HG02885 (cell line): ENCODE measurements around the gene SUSD2.

ENCODE experiments used
- ATAC-seq: cut with Tn5 transposase; IDR thresholded peaks from one replicate; pipeline ENCODE4 v1.9.1; 2021; ENCODE audit warnings: mild to moderate bottlenecking; ENCODE audit not compliant: unreplicated experiment, poor library complexity

Gene SUSD2

DNA sequence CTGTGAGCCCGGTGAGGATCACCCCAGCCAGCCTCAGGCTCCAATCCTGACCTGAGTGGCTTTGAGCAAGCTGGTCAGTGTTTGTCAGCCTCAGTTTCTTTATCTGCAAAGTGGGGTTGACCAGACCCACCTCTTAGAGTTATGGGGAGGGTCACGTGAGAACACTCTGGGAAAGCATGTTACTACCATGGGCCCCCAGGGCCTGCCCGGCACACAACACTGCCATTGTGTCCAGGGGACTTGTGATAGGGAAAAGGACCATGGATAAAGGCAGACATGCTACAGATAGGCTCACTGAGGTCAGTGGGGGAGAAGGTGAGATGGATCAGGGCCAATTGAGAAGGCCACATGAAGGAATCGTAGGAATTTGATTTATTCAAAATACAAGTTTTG, 32.1 kb upstream of the SUSD2 start:
- ATAC-seq = no peak

DNA sequence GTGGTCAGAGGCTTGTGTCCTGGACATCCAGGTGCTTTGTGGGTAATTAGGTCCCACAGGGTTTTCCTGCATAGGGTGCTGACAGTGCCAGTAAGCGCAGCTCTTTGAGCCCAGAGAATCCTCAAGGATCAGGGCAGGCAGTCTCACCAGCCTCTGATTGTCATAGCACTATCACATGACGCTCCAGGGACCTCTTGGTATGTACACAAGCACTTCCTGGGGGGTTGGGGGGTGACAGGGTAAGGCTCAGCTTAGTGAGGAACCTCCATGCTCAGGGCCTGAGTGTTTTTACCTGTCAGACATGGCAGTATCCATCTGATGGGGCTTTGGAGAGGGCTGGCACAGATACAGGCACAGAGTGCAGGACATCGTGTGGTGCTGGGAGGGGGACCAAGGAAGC, 27.9 kb upstream of the SUSD2 start:
- no peak for ATAC-seq

DNA sequence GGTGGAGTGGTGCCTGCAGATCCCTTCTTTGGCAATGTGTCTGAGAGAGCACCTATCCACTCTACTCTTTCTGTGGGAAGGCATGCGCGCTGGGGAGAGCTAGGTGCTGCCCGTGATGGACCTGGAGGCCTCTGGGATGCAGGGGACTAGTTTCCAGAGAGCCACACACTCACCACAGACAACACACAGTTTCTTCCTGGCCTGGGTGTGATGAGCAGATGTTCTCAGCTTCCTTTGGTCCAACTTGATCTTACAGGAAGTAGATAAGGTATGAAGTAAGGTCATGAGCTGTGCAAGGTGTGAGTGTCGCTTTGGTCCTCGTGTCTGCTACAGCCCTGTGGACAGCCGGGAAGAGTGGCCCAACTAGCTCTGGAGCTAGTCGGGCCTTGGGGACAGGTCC, 27.3 kb upstream of the SUSD2 start:
- ATAC-seq = no peak

- ATAC-seq = no peak
Observed at GRCh38 chr22:24154826-24155225, 26.5 kb upstream of the SUSD2 start.

DNA sequence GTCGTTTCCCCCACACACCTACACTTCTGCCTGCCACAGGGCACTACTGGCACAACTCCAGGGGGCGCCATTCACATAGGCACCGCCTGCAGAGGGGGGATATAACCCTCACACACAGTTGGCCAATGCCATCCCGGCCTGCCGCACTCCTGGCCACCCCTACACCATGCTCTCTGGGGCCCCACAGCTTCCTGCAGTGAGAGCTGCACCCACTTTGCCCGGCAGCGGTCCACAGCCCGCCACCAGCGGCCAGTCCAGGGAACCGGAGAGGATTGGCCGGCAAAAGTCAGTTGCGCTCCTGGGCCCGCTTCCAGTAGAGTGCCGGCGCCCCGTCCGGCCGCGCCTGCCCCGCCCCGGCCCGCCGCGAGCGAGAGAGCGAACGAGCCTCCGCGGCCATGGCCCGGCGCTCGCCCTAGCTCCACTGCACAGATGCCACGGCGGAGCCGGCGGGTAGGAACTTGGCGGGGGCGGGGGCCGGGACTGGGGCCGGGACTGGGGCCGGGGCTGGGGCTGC, 25.6 kb upstream of the SUSD2 start:
- peak; percentile 46 for ATAC-seq

- ATAC-seq = peak; percentile 34
Observed at GRCh38 chr22:24156141-24156912, 25.0 kb upstream of the SUSD2 start.

DNA sequence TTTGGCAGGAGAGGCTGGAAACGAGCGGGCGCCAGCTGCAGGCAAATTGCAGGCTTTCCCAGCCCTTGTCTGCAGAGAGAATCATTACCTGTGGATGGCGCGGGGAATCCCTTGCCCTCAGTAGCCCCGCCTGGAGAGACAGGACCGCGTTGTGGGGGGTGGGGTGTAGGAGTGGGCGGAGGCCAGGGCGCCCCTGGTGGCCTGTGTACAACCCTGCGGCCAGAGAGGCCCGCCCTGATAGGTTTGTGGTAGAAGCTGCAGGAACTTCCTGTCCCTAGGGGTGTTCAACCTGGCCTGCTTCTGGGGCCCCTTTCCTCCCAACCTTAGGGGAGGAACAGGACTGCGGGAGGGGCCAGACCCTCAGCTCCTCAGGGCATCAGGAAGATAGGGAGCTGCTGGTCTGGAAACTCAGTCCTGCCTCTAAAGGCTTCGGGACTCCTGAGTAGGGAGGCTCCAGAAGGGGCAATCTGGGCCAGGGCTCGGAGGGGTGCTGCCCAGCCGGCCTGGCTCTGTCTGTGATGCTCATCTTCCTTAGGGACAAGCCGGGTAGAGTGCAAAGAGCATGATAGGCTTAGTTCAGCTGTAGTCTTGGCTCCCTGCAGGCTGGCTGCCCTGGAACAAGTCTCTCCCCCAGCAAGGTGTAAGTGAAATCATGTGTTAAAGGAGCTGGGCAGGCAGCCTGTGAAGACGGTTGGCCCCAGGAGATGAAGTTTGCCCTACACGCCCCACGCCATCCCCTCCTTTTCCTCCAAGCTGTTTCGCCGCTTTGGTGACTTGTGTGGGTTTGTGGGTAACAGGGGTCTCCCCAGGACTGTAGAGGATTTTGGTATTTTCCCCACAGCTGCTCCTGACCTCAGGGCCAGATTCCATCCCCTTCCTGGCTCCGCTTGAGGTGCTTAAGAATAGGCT, 24.1 kb upstream of the SUSD2 start:
- ATAC-seq = peak; percentile 83

DNA sequence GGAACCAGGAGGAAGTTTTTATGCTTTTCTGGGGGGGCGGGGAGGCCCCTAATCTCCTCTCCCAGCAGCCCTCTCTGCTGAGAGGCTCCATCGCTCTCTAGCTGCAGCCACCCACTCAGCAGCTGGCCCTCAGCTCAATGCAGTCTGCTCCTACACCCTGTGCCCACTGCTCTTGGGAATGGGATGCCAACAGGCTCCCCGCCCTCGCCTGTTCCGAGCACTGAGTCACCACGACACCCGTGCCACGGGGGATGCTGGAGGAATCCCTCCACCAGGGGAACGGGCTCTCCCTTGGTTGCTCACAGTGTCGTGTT, 23.5 kb upstream of the SUSD2 start:
- ATAC-seq = no peak

GRCh38 chr22:24159650-24160049, 21.6 kb upstream of the SUSD2 start:
- ATAC-seq = no peak

GRCh38 chr22:24160546-24160945, 20.7 kb upstream of the SUSD2 start:
- ATAC-seq = no peak

GRCh38 chr22:24161485-24161884, 19.8 kb upstream of the SUSD2 start:
- ATAC-seq = no peak

DNA sequence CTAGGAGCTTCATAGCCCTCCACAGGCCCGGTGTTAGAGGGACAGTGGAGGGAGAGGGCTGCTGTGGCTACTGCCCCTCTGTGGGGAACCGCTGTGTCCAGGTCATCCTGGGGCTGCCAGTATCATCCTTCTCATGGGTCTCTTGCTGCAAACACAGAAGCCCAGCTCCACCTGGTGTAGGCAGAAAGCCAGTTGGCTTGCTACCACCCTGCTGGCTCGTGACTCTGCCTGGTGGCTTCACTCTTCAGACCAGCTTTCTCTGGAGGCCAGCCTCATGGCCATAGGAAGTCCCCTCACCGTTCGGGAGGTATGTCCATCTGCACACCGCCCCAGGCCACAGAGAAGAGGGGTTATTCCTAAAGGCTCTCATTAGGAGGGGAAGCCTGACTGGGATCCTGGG, 19.4 kb upstream of the SUSD2 start:
- ATAC-seq = no peak

DNA sequence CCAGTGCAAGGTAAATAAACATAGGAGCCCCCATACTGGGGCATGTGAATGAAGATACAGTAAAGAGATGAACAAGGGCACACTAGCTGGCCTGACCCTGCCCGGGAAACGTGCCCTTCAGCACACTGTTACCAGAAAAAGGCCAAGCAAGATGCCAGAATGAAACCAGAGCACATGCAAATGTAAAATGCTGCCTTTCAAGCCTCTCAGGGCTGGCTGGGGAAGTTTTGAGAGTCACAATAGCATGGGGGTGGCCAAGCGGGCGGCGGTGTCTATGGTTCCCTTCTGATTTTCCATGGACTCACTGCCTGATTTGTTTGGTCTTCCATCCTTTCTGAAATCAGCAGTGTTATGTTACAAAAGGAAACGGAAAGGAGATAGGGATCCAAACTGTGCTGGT, 18.9 kb upstream of the SUSD2 start:
- ATAC-seq = no peak

GRCh38 chr22:24164243-24164642, 17.0 kb upstream of the SUSD2 start:
- ATAC-seq = no peak

- ATAC-seq = no peak
Observed at GRCh38 chr22:24164940-24165339, 16.3 kb upstream of the SUSD2 start.

- no peak for ATAC-seq
Observed at GRCh38 chr22:24165673-24166072, 15.6 kb upstream of the SUSD2 start.

- no peak for ATAC-seq
Observed at GRCh38 chr22:24166811-24167210, 14.5 kb upstream of the SUSD2 start.

DNA sequence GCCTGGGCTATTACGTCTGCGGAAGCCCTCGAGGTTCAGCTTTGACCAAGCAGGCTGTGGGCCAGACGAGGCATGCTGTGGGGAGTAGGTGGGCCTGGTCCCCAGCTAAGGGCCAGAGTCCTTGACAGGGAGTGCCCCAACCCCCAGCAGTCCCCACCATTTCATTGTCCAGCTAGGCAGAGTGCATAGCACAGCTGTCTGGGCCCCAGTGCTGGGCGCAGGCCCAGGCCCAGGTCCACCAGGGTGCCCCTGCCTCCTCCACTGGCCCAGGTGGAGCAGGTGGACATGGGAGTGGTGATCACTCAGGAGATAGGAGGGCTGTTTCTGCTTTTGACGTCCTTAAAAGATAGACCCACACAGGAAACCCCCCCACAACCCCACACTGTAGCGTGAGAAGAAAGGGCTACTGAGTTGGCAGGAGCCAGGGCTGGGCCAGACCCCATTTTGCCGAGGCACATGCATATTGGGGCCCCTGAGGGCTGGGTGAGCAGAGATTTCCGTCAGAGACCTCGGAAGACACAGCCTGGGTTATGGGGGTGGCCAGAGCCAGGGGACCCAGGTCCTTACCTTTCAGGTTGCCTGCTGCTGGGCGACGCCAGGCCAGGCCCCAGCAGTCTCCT, 11.7 kb upstream of the SUSD2 start:
- no peak for ATAC-seq

- no peak for ATAC-seq
Observed at GRCh38 chr22:24170188-24170587, 11.1 kb upstream of the SUSD2 start.

GRCh38 chr22:24170632-24171031, 10.7 kb upstream of the SUSD2 start:
- no peak for ATAC-seq

DNA sequence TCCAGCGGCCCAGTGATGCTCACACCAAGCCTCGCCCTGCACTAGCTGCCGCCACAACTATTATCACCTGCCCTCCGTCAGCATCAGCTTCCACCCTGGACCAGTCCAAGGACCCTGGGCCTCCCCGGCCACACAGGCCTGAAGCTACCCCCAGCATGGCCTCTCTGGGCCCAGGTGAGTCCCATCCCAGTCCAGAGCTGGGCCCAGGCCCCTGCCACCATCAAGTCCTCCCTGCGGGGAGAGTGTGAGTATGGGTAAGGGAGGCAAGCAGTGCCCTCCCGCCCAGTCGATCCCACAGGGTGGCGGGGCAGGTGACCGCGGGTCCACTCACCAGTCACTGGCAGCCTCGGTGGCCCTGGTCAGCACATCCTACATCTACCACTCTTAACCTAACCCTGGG, 9.5 kb upstream of the SUSD2 start:
- no peak for ATAC-seq
